Lower leg skin (tissue), 3 donors: Measurements from ENCODE around the gene CCR5AS.

ENCODE experiments used
- CTCF ChIP-seq, 3 donors: fragments of 450-650 bp; IDR thresholded peaks; one replicate each; pipeline ENCODE4 v1.5.1; 2016; ENCODE audit warnings: antibody characterized with exemption in 3 of 3, mild to moderate bottlenecking in 3 of 3, moderate library complexity in 2 of 3
- POLR2A ChIP-seq, 2 donors: fragments of 450-650 bp; IDR thresholded peaks; one replicate each; pipeline ENCODE4 v1.6.1; 2016 to 2017; ENCODE audit warnings: antibody characterized with exemption in 2 of 2, mild to moderate bottlenecking in 1 of 2, moderate library complexity in 1 of 2

GRCh38 chr3:46350262-46350565, 56.7 kb downstream of the CCR5AS start:
- TF ChIP-seq CTCF (IDR thresholded peaks at IDR 0.05) (no peak), POLR2A (IDR thresholded peaks at IDR 0.05) (no peak)
